Naive B cell (primary cell): Measurements from ENCODE around the gene GPC3. TPM values are rescaled to one million over a fixed set of nuclear protein-coding genes. Genes with fewer than 3 reads are reported as not detected.

Source experiments
- ATAC-seq, 2 donors: fragments of 150-1000 bp; cut with Tn5 transposase; 2 replicates each; pipeline ENCODE4 v1.10.0; 2021; ENCODE audit warnings: low read depth in 2 of 2, mild to moderate bottlenecking in 2 of 2, moderate library complexity in 2 of 2
- DNase-seq: peaks from one replicate; pipeline ENCODE4 v3.0.0; 2022
- H3K27ac Mint-ChIP-seq, 6 donors: one replicate each; pipeline ENCODE4 v1.8.0; 2020 to 2022; ENCODE audit warnings: mild to moderate bottlenecking in 6 of 6, mixed read lengths in 6 of 6, moderate library complexity in 5 of 6, inconsistent platforms in 2 of 6
- H3K27me3 Mint-ChIP-seq, 3 donors: one replicate each; pipeline ENCODE4 v1.8.0; 2021 to 2022; ENCODE audit warnings: mixed read lengths in 3 of 3, mild to moderate bottlenecking in 1 of 3
- H3K36me3 Mint-ChIP-seq, 2 donors: one replicate each; pipeline ENCODE4 v1.8.0; 2020 to 2022; ENCODE audit warnings: mixed read lengths in 2 of 2, inconsistent platforms in 1 of 2, mild to moderate bottlenecking in 1 of 2
- H3K4me1 Mint-ChIP-seq, 3 donors: one replicate each; pipeline ENCODE4 v1.8.0; 2020 to 2022; ENCODE audit warnings: mixed read lengths in 3 of 3, inconsistent platforms in 1 of 3, mild to moderate bottlenecking in 1 of 3, moderate library complexity in 1 of 3
- H3K4me3 Mint-ChIP-seq, 8 donors: one replicate each; pipeline ENCODE4 v1.8.0; 2020 to 2022; ENCODE audit warnings: mild to moderate bottlenecking in 8 of 8, mixed read lengths in 8 of 8, moderate library complexity in 8 of 8, inconsistent platforms in 2 of 8
- H3K9me3 Mint-ChIP-seq, 7 donors: one replicate each; pipeline ENCODE4 v1.8.0; 2020 to 2022; ENCODE audit warnings: mixed read lengths in 7 of 7, mild to moderate bottlenecking in 5 of 7, inconsistent platforms in 2 of 7, moderate library complexity in 1 of 7
- polyA plus RNA-seq, 6 donors: library from polyadenylated mRNA; unstranded; fragments of 300-500 nt; fragmentation: Illumina TruSeq; gene quantifications; one replicate each; pipeline ENCODE4 v1.2.3, GENCODE V29; 2021; ENCODE audit warnings: low read depth in 6 of 6

GPC3 gene
- polyA plus RNA-seq, 6 donors from 2014 or later = not detected

- no peak overlapping the region for H3K4me3 Mint-ChIP-seq
- H3K4me1 Mint-ChIP-seq = no peaks in the 10 kb centered on the region
- no peak overlapping the region for H3K27ac Mint-ChIP-seq
- DNase-seq (no peak), ATAC-seq (no peak)
- H3K36me3 Mint-ChIP-seq = no peaks in the 10 kb centered on the region
- no peaks in the 10 kb centered on the region for H3K27me3 Mint-ChIP-seq
- no peaks in the 10 kb centered on the region for H3K9me3 Mint-ChIP-seq
Observed at GRCh38 chrX:133648594-133648993, 336.8 kb downstream of the GPC3 start.

- Mint-ChIP-seq H3K36me3 (no peaks in the 10 kb centered on the region), H3K4me3 (no peak overlapping the region), H3K27ac (no peak overlapping the region), H3K27me3 (no peaks in the 10 kb centered on the region), H3K9me3 (no peaks in the 10 kb centered on the region), H3K4me1 (no peaks in the 10 kb centered on the region)
- ATAC-seq (no peak), DNase-seq (no peak)
Observed at GRCh38 chrX:133646719-133647116, 338.7 kb downstream of the GPC3 start.

GRCh38 chrX:133645977-133646718 lies 339.2 kb downstream of the GPC3 start:
- Mint-ChIP-seq H3K4me3 (no peak overlapping the region), H3K4me1 (no peaks in the 10 kb centered on the region), H3K9me3 (no peaks in the 10 kb centered on the region), H3K36me3 (no peaks in the 10 kb centered on the region), H3K27ac (peak overlapping the region in 1 of 6 donors; percentile 1), H3K27me3 (no peaks in the 10 kb centered on the region)
- DNase-seq (no peak), ATAC-seq (no peak)

DNA sequence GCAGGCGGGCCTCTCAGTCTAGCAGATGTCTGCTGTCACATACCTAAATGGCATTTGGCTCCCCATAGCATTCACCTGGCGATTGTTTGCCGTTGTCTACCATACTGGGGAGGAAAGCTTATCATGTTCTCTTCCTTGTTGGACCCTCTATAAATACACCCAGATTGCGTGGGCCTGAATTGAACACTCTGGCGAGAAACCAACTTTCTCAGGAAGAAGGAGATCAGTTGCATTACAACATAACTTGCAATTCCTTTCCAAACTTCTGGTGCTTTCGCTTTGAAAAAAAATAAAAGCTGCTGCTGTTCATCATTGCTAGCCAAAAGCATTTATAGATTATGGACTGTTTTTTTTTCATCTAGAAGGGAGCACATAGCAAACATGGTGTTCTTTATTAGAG lies 340.1 kb downstream of the GPC3 start:
- no peak for DNase-seq
- ATAC-seq = no peak
- no peaks in the 10 kb centered on the region for H3K9me3 Mint-ChIP-seq
- H3K4me3 Mint-ChIP-seq = no peak overlapping the region
- no peaks in the 10 kb centered on the region for H3K36me3 Mint-ChIP-seq
- no peaks in the 10 kb centered on the region for H3K27me3 Mint-ChIP-seq
- no peak overlapping the region for H3K27ac Mint-ChIP-seq
- H3K4me1 Mint-ChIP-seq = no peaks in the 10 kb centered on the region

DNA sequence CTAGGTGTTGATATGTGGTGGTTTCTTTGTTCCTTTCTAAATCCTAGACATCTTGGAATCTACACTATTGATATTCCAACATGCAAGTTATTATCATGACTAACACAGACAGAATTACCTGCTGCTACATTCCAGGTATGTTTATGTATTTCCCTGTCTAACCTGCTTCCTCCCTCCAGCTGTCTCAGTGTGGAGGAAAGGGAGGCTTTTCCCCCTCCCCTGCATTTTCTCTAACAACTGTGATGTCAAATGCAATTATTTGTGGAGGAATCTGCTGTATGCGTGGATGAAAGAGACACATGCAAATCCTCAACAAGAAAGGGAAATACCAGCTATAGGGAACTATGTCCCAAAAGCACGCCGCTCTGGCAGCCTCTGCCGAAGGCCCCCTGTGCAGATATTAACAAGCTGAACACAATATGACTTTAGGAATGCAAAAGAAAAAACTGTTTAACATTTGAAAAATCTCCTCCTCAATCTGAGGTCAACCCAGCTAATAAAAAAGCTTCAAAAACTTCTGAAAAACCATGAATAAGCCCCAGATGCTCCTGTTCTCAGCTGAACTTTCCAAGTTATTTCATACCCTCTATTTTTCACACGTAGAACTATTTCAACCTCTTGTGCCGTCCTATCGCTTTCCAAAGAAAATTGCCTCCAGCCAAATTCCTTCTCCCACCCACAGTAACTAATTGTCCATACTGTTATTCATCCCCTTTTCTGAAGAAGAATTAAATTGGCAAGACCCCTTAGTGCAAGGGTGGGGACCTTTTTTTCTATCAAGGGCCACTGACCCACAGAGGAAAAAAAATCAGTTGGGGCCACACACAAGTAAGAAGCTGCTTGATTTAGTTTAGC lies 345.0 kb downstream of the GPC3 start:
- Mint-ChIP-seq H3K36me3 (no peaks in the 10 kb centered on the region), H3K9me3 (no peaks in the 10 kb centered on the region), H3K4me3 (no peak overlapping the region), H3K27ac (no peak overlapping the region), H3K27me3 (no peaks in the 10 kb centered on the region), H3K4me1 (no peaks in the 10 kb centered on the region)
- no peak for ATAC-seq
- DNase-seq = no peak

- ATAC-seq (no peak), DNase-seq (no peak)
- Mint-ChIP-seq H3K4me3 (no peak overlapping the region), H3K4me1 (no peaks in the 10 kb centered on the region), H3K36me3 (no peaks in the 10 kb centered on the region), H3K27me3 (no peaks in the 10 kb centered on the region), H3K27ac (no peak overlapping the region), H3K9me3 (no peaks in the 10 kb centered on the region)
Observed at GRCh38 chrX:133639726-133640125, 345.7 kb downstream of the GPC3 start.

DNA sequence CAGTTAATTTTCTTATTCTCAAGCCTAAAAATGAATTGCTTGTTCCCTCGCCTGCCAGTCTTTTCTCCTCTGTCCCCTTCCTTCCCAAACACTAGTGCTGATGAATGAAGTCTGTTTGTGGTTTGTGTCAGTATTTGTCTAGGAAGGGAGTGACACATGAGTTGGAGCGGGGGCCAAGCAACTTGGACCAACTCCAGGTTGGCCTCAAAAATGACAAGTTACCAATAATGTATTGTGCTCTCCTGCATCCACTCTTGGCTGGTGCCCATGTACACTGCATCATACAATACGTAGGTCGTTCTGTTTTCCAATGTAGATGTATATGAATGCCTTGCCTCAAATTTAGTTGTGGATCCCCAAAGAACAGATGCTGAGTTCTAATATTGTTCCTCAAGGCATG lies 347.1 kb downstream of the GPC3 start:
- H3K36me3 Mint-ChIP-seq = no peaks in the 10 kb centered on the region
- ATAC-seq = no peak
- peak overlapping the region in 1 of 6 donors; percentile 26 for H3K27ac Mint-ChIP-seq

GRCh38 chrX:133637765-133638164 lies 347.6 kb downstream of the GPC3 start:
- no peak overlapping the region for H3K27ac Mint-ChIP-seq
- no peaks in the 10 kb centered on the region for H3K27me3 Mint-ChIP-seq
- H3K4me3 Mint-ChIP-seq = no peak overlapping the region
- H3K4me1 Mint-ChIP-seq = no peaks in the 10 kb centered on the region
- ATAC-seq (no peak), DNase-seq (no peak)
- H3K9me3 Mint-ChIP-seq = no peaks in the 10 kb centered on the region
- no peaks in the 10 kb centered on the region for H3K36me3 Mint-ChIP-seq

More for the DNA sequence above, 347.1 kb downstream of the GPC3 start:
- no peak for DNase-seq
- Mint-ChIP-seq H3K27me3 (no peaks in the 10 kb centered on the region), H3K9me3 (no peaks in the 10 kb centered on the region), H3K4me3 (no peak overlapping the region), H3K4me1 (no peaks in the 10 kb centered on the region)

DNA sequence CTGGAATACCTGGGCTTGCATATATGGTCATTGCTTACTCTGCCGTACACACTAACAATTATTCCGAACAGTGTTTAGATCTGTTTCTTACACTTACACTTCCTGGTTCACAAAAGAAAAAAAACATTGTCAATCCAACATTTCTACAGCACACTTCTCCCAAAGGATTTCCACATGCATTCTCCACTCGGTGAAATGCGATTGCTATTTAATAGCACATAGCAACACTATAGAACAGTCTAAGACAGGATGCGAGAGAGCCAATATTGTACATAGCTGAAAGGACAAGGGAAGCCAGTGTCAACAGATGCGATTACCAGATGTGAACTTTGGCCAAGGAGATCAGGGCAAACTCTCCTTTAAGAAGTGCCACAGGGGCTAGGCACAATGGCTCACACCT lies 349.4 kb downstream of the GPC3 start:
- Mint-ChIP-seq H3K4me1 (no peaks in the 10 kb centered on the region), H3K27ac (no peak overlapping the region), H3K4me3 (no peak overlapping the region), H3K27me3 (no peaks in the 10 kb centered on the region), H3K36me3 (no peaks in the 10 kb centered on the region), H3K9me3 (no peaks in the 10 kb centered on the region)
- no peak for DNase-seq
- no peak for ATAC-seq

GRCh38 chrX:133634416-133634815 lies 351.0 kb downstream of the GPC3 start:
- ATAC-seq (no peak), DNase-seq (no peak)
- no peak overlapping the region for H3K27ac Mint-ChIP-seq
- H3K36me3 Mint-ChIP-seq = no peaks in the 10 kb centered on the region
- H3K4me3 Mint-ChIP-seq = no peak overlapping the region
- H3K9me3 Mint-ChIP-seq = no peaks in the 10 kb centered on the region
- H3K4me1 Mint-ChIP-seq = no peaks in the 10 kb centered on the region
- H3K27me3 Mint-ChIP-seq = no peaks in the 10 kb centered on the region

DNA sequence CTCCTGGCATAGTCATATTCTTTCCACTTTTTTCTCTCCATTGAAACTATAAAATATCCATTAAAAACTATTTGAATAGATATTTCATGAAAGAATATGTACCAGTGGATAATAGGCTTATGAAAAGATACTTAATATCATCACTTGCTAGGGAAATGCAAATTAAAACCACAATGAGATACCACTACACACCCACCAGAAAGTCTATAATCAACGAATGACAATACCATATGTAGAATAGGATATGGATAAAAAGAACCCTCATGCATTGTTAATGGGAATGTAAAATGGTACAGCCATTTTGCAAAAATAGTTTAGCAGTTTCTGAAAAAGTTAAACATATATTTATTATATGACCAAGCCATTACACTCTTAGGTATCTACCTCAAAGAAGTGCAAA lies 351.4 kb downstream of the GPC3 start:
- Mint-ChIP-seq H3K36me3 (no peaks in the 10 kb centered on the region), H3K4me3 (no peak overlapping the region), H3K27me3 (no peaks in the 10 kb centered on the region), H3K27ac (no peak overlapping the region), H3K9me3 (peaks cover 0 to 2% (median 0%) of the 10 kb centered on the region in 7 donors), H3K4me1 (no peaks in the 10 kb centered on the region)
- ATAC-seq = no peak
- no peak for DNase-seq

DNA sequence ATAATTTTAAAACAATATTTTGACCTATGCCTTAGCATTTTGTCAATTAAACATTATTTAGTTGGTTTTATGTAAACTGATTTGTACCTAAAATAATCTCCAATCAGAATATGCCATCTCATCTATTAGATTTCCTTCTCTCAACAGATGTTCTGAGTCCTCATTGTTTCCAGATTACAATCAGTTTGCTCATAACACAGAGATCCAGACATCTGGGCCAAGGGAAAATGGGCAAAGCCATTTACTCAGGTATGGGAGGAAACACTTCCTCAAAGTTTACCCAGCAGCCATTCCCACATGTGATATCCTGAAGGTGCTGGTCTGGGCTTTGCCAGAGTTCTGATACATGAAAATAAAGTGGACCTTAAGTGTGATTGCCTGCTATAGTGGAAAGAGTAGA lies 352.2 kb downstream of the GPC3 start:
- no peak for ATAC-seq
- Mint-ChIP-seq H3K4me3 (no peak overlapping the region), H3K36me3 (no peaks in the 10 kb centered on the region), H3K27me3 (no peaks in the 10 kb centered on the region), H3K4me1 (no peaks in the 10 kb centered on the region), H3K9me3 (peaks cover 0 to 2% (median 0%) of the 10 kb centered on the region in 7 donors), H3K27ac (no peak overlapping the region)
- no peak for DNase-seq

DNA sequence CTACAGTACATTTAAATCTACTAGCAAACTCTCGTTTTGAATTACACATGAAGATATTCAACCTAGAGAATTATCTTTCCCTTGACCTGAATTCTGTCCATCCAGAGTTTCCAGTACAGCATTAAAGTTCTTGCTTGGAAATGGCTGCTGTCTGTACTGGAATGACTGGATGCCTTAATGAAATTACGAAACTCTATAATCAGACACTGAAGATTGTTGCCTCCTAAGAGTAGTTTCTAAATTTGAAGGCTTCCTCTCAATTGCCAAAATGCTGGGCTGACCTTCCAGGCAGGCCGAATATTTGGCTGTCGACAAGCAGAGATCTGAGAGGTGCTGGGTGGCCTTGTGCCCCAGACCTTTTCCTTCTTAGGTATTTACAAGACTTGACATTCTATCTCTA lies 355.0 kb downstream of the GPC3 start:
- H3K9me3 Mint-ChIP-seq = peaks cover 0 to 2% (median 0%) of the 10 kb centered on the region in 7 donors
- peak overlapping the region in 1 of 6 donors; percentile 18 for H3K27ac Mint-ChIP-seq
- H3K36me3 Mint-ChIP-seq = no peaks in the 10 kb centered on the region
- no peak overlapping the region for H3K4me3 Mint-ChIP-seq
- H3K4me1 Mint-ChIP-seq = no peaks in the 10 kb centered on the region
- ATAC-seq (no peak), DNase-seq (no peak)
- H3K27me3 Mint-ChIP-seq = no peaks in the 10 kb centered on the region

DNA sequence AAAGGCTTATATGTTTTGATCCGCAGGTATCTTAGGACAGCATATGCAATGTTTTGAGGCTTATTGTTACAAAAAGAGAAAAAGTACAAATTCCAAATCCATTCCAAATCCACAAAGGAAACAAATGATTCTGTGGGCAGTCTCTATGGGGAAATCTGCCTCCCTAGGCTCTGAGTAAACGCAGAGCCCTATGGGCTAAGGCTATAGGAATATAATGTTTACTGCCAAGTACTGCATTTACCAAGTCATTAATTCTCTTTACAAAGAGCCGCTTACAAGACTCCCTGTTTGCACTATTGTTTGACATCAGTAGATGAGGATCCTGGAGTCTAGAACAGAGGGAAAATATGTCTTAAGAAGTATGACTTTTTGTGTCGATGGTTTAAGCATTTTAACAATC lies 357.7 kb downstream of the GPC3 start:
- no peak overlapping the region for H3K27ac Mint-ChIP-seq
- H3K4me3 Mint-ChIP-seq = no peak overlapping the region
- no peaks in the 10 kb centered on the region for H3K4me1 Mint-ChIP-seq
- H3K27me3 Mint-ChIP-seq = peaks cover 0 to 5% (median 0%) of the 10 kb centered on the region in 3 donors
- no peaks in the 10 kb centered on the region for H3K36me3 Mint-ChIP-seq
- peaks cover 0 to 8% (median 0%) of the 10 kb centered on the region in 7 donors for H3K9me3 Mint-ChIP-seq
- no peak for DNase-seq
- ATAC-seq = no peak
